ENCODE measurements around the gene CTAGE1.
"Not testable (repeated sequence)": the region's sequence is repeated elsewhere in the genome, so short reads cannot be mapped to it uniquely, and the experiment has no call there.

CTAGE1 gene

DNA sequence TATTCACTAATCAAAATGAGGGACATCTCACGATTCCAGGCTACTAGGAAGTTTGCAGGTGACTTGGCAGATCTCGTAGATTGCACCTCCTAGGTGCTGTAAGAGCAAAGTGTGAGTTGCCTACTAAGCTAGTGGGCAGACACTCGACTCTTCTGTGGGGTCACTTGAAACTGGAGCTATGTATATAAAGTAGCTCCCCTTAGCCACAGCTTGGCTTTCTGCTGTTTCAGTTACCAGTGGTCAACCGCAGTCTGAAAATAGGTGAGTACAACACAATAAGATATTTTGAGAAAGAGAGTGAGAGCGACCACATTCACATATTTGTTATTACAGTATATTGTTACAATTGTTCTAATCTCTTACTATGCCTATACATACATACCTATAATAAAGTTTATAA lies 23.3 kb downstream of the CTAGE1 start:
- no peak for DNase-seq

- DNase-seq: not testable (repeated sequence)
Measured at GRCh38 chr18:22393164-22393563, 24.6 kb downstream of the CTAGE1 start.

GRCh38 chr18:22391407-22392345 lies 26.0 kb downstream of the CTAGE1 start:
- DNase-seq: no peak

- no peak for DNase-seq
Measured at GRCh38 chr18:22387787-22388186, 29.9 kb downstream of the CTAGE1 start.

- no peak for DNase-seq
Measured at GRCh38 chr18:22387364-22387763, 30.4 kb downstream of the CTAGE1 start.

GRCh38 chr18:22385718-22386117 lies 32.0 kb downstream of the CTAGE1 start:
- no peak for DNase-seq

DNA sequence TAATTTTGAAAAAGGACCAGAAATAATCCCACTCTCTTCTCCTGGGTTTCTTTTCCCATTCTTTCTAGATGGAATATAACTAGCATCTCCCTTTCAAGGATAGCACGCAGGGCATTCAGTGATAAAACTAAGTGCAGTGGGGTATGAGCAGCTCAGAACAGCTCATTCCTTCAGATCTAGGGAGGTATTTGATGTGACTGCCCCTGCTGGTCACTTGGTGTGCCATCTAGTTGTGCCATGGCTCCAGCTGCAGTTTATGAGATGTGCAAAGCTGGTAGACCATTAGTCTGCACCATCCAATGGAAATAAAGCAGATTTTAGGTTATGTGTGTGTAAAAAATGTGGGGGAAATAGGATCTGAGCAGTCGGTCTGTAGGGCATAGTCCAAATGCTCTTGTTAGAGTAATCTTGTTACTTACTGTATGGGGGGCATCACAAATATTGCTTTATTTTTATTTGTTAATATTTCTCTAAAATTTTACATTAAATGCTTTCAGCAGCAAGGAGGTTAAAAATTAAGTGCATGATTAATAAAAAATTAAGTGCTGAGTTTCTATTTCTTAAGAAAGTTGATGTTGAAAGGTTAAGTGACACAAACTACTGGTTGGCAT lies 38.9 kb downstream of the CTAGE1 start:
- no peak for DNase-seq

DNA sequence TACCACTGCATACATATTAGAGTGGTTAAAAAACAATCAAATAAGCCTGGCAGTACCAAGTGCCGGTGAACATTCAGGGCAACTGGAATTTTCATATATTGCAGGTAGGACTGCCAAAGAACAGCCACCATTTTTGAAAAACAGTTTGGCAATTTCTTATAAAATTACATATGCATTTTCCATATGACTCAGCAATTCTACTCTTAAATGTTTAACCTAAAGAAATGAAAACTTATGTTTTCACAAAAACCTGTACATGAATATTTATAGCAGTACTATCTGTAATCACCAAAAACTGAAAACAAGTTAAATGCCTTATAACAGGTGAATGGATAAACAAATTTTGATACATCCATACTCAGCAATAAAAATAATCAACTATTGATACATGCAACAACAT lies 39.9 kb downstream of the CTAGE1 start:
- no peak for DNase-seq

DNA sequence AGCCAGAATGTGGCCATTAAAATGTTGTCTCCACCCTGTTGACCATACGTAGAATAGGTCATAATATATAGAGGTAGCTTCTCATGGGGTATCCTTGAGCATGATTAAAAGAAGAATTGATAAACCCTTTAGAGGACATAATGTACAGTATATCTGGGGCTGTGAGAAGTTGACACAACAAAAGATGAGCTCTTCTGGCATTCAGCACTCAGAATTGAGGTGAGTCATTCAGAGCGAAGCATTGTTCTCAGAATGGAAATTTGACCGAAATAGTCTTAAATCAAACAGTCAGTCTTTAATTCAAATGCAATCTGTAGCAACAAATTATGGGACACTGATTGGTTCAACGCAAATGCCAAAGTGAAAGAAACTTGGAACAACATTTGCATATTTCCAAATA lies 47.3 kb downstream of the CTAGE1 start:
- no peak for DNase-seq

DNA sequence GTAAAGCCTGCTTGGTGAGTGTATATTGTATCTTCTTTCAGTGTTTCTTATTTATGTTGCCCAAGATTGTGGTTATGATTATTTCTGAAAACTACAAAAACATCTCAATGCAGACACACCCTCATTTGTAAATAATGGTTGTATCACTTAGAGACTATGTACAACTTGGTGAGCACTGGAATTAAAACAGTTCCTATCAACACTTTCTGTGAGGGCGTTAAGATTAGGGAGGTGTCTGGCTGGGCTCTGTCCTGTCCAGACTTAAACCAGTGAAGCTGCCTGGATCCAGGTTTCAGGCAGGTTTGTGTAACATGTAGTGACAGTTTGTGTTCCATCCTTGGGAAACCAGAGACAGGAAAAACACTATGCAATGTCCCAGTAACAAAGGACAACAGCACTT lies 49.7 kb downstream of the CTAGE1 start:
- DNase-seq: no peak

DNA sequence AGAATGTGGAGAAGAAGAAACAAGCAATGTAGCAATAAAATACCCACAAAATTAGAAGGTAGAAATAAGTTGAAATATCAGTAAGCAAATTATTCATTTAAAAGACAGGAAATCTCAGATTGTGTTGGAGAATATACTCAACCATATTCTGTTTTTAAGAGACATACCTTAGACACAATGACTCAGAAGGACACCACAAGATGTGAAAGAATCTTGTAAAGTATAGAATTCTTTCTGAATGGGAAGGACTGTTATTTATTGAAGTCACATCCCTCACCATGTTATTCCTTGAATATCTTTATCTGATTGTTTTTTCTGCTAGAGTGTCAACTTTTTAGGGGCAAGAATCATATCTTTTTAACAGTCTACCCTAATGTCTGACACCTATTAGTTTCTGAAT lies 50.4 kb downstream of the CTAGE1 start:
- no peak for DNase-seq

- no peak for DNase-seq
Measured at GRCh38 chr18:22363867-22364463, 53.8 kb downstream of the CTAGE1 start.
